PC-3 (cell line): ENCODE results near the gene CCSER1.

Source experiments
- EZH2 ChIP-seq: fragments of 300-600 bp; sonication (generic); IDR thresholded peaks from one replicate; pipeline ENCODE4 v1.6.1; 2017; ENCODE audit warnings: antibody characterized with exemption, mild to moderate bottlenecking, low read length; ENCODE audit not compliant: unreplicated experiment
- EZH2phosphoT487 ChIP-seq: fragments of 300-600 bp; sonication (generic); IDR thresholded peaks from 2 replicates; pipeline ENCODE4 v1.6.1; 2018; ENCODE audit warnings: mild to moderate bottlenecking, antibody characterized with exemption, low read length, borderline replicate concordance
- TF ChIP-seq, protein P1 (sequence below): fragments of 300-600 bp; sonication (generic); conservative IDR thresholded peaks from 2 replicates; pipeline ENCODE4 v1.5.1; 2017; ENCODE audit warnings: antibody characterized with exemption, low read depth, mild to moderate bottlenecking, low read length

- TF ChIP-seq EZH2 (no peak), EZH2phosphoT487 (no peak)
- TF ChIP-seq, protein P1, sequence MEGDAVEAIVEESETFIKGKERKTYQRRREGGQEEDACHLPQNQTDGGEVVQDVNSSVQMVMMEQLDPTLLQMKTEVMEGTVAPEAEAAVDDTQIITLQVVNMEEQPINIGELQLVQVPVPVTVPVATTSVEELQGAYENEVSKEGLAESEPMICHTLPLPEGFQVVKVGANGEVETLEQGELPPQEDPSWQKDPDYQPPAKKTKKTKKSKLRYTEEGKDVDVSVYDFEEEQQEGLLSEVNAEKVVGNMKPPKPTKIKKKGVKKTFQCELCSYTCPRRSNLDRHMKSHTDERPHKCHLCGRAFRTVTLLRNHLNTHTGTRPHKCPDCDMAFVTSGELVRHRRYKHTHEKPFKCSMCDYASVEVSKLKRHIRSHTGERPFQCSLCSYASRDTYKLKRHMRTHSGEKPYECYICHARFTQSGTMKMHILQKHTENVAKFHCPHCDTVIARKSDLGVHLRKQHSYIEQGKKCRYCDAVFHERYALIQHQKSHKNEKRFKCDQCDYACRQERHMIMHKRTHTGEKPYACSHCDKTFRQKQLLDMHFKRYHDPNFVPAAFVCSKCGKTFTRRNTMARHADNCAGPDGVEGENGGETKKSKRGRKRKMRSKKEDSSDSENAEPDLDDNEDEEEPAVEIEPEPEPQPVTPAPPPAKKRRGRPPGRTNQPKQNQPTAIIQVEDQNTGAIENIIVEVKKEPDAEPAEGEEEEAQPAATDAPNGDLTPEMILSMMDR: no peak
Measured at GRCh38 chr4:90185416-90185815, 58.2 kb downstream of the CCSER1 start.
